Neural cell (in vitro differentiated cells): ENCODE data around the gene FARP2. TPM values are rescaled to one million over a fixed set of nuclear protein-coding genes. Genes with fewer than 3 reads are reported as not detected.

Source experiments
- H2AFZ ChIP-seq: fragments of 200-600, 300-800 bp; sonication (generic), shearing (Covaris generic); 2 replicates; pipeline ENCODE4 v1.6.0; 2014; ENCODE audit warnings: low read depth, mild to moderate bottlenecking, antibody characterized with exemption, low read length, moderate library complexity
- H3F3A ChIP-seq: fragments of 200-600 bp; shearing (Covaris generic); 2 replicates; pipeline ENCODE4 v1.6.1; 2016; ENCODE audit warnings: mild to moderate bottlenecking, moderate library complexity, mixed read lengths, antibody characterized with exemption, low read length; ENCODE audit not compliant: insufficient read depth, poor library complexity, severe bottlenecking
- H3K27ac ChIP-seq: fragments of 200-600, 300-800 bp; sonication (generic), shearing (Covaris generic); 2 replicates; pipeline ENCODE4 v1.5.1; 2014; ENCODE audit warnings: mild to moderate bottlenecking, low read length, moderate library complexity
- H3K27me3 ChIP-seq: fragments of 300-800, 200-600 bp; sonication (generic), shearing (Covaris generic); 2 replicates; pipeline ENCODE4 v1.6.0; 2014; ENCODE audit warnings: mild to moderate bottlenecking, low read depth, low read length, moderate library complexity; ENCODE audit not compliant: insufficient read depth
- H3K36me3 ChIP-seq: fragments of 300-800, 200-600 bp; sonication (generic), shearing (Covaris generic); 2 replicates; pipeline ENCODE4 v1.5.1; 2014; ENCODE audit warnings: mild to moderate bottlenecking, antibody characterized with exemption, low read length, moderate library complexity; ENCODE audit not compliant: insufficient read depth
- H3K4me2 ChIP-seq: fragments of 300-800, 200-600 bp; sonication (generic), shearing (Covaris generic); 2 replicates; pipeline ENCODE4 v1.6.0; 2014; ENCODE audit warnings: mild to moderate bottlenecking, low read length
- H3K4me3 ChIP-seq: fragments of 300-800, 200-600 bp; sonication (generic), shearing (Covaris generic); 2 replicates; pipeline ENCODE4 v1.5.1; 2014; ENCODE audit warnings: mild to moderate bottlenecking, low read length, moderate library complexity
- H3K79me2 ChIP-seq: fragments of 200-600 bp; shearing (Covaris generic); replicated peaks from 2 replicates; pipeline ENCODE4 v1.6.0; 2014; ENCODE audit warnings: mild to moderate bottlenecking, low read length, moderate library complexity; ENCODE audit not compliant: insufficient read depth
- H3K9ac ChIP-seq: fragments of 300-800, 200-600 bp; sonication (generic), shearing (Covaris generic); 2 replicates; pipeline ENCODE4 v1.6.1; 2016; ENCODE audit warnings: mild to moderate bottlenecking, low read length, mixed read lengths
- H3K9me2 ChIP-seq: fragments of 200-600 bp; shearing (Covaris generic); 2 replicates; pipeline ENCODE4 v1.6.1; 2016; ENCODE audit warnings: mild to moderate bottlenecking, low read length, mixed read lengths; ENCODE audit not compliant: insufficient read depth
- H3K9me3 ChIP-seq: fragments of 200-600, 300-800 bp; sonication (generic), shearing (Covaris generic); 2 replicates; pipeline ENCODE4 v1.6.1; 2016; ENCODE audit warnings: mild to moderate bottlenecking, mixed run types, low read length, moderate library complexity, mixed read lengths
- H4K20me1 ChIP-seq: fragments of 200-600 bp; shearing (Covaris generic); 2 replicates; pipeline ENCODE4 v1.6.1; 2016; ENCODE audit warnings: mild to moderate bottlenecking, mixed run types; ENCODE audit not compliant: insufficient read depth
- EP300 ChIP-seq: fragments of 450-650 bp; conservative IDR thresholded peaks from 2 replicates; pipeline ENCODE4 v1.6.1; 2014; ENCODE audit warnings: antibody characterized with exemption, mild to moderate bottlenecking, moderate library complexity; ENCODE audit not compliant: poor library complexity, severe bottlenecking
- EZH2 ChIP-seq: fragments of 200-600, 300-800 bp; shearing (Covaris generic), sonication (generic); IDR thresholded peaks from 2 replicates; pipeline ENCODE4 v1.6.1; 2014; ENCODE audit warnings: antibody characterized with exemption, low read length, borderline replicate concordance, mild to moderate bottlenecking; ENCODE audit not compliant: insufficient read depth, poor library complexity, severe bottlenecking
- MXI1 ChIP-seq: fragments of 450-650 bp; conservative IDR thresholded peaks from 2 replicates; pipeline ENCODE4 v1.6.1; 2014; ENCODE audit warnings: antibody characterized with exemption, mild to moderate bottlenecking; ENCODE audit not compliant: poor library complexity, severe bottlenecking
- POLR2AphosphoS5 ChIP-seq: IDR thresholded peaks from 2 replicates; pipeline ENCODE4 v1.6.1; 2012
- RAD21 ChIP-seq: fragments of 450-650 bp; conservative IDR thresholded peaks from 2 replicates; pipeline ENCODE4 v1.6.1; 2014; ENCODE audit warnings: antibody characterized with exemption, mild to moderate bottlenecking, moderate library complexity
- SMC3 ChIP-seq: fragments of 450-650 bp; conservative IDR thresholded peaks from 2 replicates; pipeline ENCODE4 v1.6.1; 2014; ENCODE audit warnings: antibody characterized with exemption, mild to moderate bottlenecking, moderate library complexity; ENCODE audit not compliant: poor library complexity
- TAF1 ChIP-seq: IDR thresholded peaks from 2 replicates; pipeline ENCODE4 v1.6.1; 2012; ENCODE audit warnings: low read depth
- polyA plus RNA-seq: library from polyadenylated mRNA; depleted of rRNA; stranded (reverse); fragments of >200 nt; gene quantifications from 2 replicates; pipeline ENCODE4 v1.2.3, GENCODE V29; 2014
- TF ChIP-seq, protein P1 (sequence below): IDR thresholded peaks from 2 replicates; pipeline ENCODE4 v1.6.1; 2012; ENCODE audit warnings: borderline replicate concordance
- TF ChIP-seq, protein P2 (sequence below): fragments of 450-650 bp; IDR thresholded peaks from 2 replicates; pipeline ENCODE4 v1.5.1; 2014; ENCODE audit warnings: antibody characterized with exemption, mild to moderate bottlenecking, moderate library complexity; ENCODE audit not compliant: poor library complexity, severe bottlenecking

The FARP2 gene
- polyA plus RNA-seq, 1 donor from 2014 or later = 13.3 TPM

DNA sequence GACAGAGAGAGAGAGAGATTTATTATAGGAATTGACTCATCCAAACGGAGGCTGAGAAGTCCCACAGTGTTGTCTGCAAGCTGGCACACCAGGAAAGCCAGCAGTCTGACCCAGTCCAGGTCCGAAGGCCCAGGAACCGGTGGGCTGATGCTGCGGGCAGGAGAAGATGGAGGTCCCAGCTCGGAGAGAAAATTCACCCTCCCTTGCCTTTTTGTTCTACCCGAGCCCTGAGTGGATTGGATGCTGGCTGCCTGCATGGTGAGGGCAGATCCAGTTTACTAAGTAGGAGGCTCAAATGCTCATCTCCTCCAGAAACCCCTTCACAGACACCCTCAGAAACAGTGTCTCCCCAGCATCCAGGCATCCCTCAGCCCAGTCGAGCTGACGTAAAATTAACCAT, 174.5 kb downstream of the FARP2 start:
- Histone ChIP-seq H4K20me1 (no peaks in the 10 kb centered on the region), H3K79me2 (no peaks in the 10 kb centered on the region), H3K36me3 (no peaks in the 10 kb centered on the region), H3K4me2 (no peak overlapping the region), H2AFZ (no peak overlapping the region), H3K9me3 (no peaks in the 10 kb centered on the region), H3F3A (no peaks in the 10 kb centered on the region), H3K27me3 (no peaks in the 10 kb centered on the region), H3K27ac (no peak overlapping the region), H3K9me2 (no peaks in the 10 kb centered on the region), H3K9ac (no peak overlapping the region), H3K4me3 (no peak overlapping the region)
- TF ChIP-seq SMC3 = no peak
- no peak for TF ChIP-seq MXI1
- TF ChIP-seq, protein P1, sequence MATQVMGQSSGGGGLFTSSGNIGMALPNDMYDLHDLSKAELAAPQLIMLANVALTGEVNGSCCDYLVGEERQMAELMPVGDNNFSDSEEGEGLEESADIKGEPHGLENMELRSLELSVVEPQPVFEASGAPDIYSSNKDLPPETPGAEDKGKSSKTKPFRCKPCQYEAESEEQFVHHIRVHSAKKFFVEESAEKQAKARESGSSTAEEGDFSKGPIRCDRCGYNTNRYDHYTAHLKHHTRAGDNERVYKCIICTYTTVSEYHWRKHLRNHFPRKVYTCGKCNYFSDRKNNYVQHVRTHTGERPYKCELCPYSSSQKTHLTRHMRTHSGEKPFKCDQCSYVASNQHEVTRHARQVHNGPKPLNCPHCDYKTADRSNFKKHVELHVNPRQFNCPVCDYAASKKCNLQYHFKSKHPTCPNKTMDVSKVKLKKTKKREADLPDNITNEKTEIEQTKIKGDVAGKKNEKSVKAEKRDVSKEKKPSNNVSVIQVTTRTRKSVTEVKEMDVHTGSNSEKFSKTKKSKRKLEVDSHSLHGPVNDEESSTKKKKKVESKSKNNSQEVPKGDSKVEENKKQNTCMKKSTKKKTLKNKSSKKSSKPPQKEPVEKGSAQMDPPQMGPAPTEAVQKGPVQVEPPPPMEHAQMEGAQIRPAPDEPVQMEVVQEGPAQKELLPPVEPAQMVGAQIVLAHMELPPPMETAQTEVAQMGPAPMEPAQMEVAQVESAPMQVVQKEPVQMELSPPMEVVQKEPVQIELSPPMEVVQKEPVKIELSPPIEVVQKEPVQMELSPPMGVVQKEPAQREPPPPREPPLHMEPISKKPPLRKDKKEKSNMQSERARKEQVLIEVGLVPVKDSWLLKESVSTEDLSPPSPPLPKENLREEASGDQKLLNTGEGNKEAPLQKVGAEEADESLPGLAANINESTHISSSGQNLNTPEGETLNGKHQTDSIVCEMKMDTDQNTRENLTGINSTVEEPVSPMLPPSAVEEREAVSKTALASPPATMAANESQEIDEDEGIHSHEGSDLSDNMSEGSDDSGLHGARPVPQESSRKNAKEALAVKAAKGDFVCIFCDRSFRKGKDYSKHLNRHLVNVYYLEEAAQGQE = no peak
- TF ChIP-seq RAD21 = no peak

DNA sequence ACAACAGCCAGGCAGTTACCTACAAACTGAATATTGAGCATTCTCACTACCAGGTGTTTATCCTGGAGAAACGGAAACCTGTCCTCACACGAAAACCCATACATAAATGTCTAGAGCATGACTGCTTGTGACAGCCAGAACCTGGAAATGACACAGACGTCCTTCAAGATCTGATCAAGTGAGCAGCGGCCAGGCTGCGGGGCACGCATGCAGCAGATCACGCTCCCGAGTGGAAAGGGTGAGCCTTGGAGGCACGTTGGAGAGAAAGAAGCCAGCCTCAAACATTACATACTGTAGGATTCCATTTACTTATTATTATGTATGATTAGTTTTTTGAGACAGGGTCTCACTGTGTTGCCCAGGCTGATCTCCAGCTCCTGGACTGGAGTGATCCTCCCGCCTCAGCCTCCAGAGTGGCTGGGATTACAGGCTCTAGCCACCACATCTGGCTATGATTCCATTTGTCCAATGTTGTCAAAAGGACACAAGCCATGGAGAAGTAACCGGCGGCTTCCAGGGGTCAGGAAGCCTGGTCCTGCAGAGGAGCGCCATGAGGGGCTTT, 175.2 kb downstream of the FARP2 start:
- Histone ChIP-seq H3K27ac (no peak overlapping the region), H3F3A (no peaks in the 10 kb centered on the region), H3K4me2 (no peak overlapping the region), H3K4me3 (no peak overlapping the region), H2AFZ (no peak overlapping the region), H3K9me3 (no peaks in the 10 kb centered on the region), H3K9me2 (no peaks in the 10 kb centered on the region), H3K27me3 (no peaks in the 10 kb centered on the region), H3K9ac (no peak overlapping the region), H3K36me3 (no peaks in the 10 kb centered on the region), H4K20me1 (no peaks in the 10 kb centered on the region), H3K79me2 (no peaks in the 10 kb centered on the region)
- TF ChIP-seq MXI1 = no peak
- TF ChIP-seq, protein P2, sequence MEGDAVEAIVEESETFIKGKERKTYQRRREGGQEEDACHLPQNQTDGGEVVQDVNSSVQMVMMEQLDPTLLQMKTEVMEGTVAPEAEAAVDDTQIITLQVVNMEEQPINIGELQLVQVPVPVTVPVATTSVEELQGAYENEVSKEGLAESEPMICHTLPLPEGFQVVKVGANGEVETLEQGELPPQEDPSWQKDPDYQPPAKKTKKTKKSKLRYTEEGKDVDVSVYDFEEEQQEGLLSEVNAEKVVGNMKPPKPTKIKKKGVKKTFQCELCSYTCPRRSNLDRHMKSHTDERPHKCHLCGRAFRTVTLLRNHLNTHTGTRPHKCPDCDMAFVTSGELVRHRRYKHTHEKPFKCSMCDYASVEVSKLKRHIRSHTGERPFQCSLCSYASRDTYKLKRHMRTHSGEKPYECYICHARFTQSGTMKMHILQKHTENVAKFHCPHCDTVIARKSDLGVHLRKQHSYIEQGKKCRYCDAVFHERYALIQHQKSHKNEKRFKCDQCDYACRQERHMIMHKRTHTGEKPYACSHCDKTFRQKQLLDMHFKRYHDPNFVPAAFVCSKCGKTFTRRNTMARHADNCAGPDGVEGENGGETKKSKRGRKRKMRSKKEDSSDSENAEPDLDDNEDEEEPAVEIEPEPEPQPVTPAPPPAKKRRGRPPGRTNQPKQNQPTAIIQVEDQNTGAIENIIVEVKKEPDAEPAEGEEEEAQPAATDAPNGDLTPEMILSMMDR = no peak
- TF ChIP-seq EZH2 = no peak
- no peak for TF ChIP-seq EP300
- no peak for TF ChIP-seq TAF1
- TF ChIP-seq SMC3 = no peak

DNA sequence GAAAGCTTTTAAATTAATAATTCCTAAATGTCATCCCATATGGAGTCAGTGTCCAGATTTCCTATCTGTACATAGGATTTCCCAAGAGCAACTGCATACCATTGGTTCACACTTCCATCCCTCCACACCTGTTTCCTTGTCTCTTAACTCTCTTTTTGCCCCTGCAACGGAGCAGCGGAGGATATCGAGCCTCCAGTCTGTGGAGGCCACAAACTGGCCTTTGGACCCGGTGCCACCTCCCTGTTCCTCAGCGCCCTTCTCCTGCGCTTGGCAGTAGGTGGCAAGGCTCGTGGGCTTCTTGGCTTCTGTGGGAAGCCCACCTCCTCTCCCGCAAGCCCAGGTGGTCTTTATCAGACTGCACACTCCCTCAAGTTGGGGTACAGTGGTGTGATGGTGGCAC, 176.1 kb downstream of the FARP2 start:
- TF ChIP-seq POLR2AphosphoS5 (no peak), RAD21 (no peak), EP300 (no peak), SMC3 (no peak), MXI1 (no peak), TAF1 (no peak), EZH2 (no peak)
- TF ChIP-seq, protein P1 = no peak
- TF ChIP-seq, protein P2 = no peak
- H3F3A ChIP-seq = no peaks in the 10 kb centered on the region
- no peak overlapping the region for H3K4me3 ChIP-seq
- H3K9me3 ChIP-seq = no peaks in the 10 kb centered on the region
- no peak overlapping the region for H2AFZ ChIP-seq
- H3K36me3 ChIP-seq = no peaks in the 10 kb centered on the region
- no peaks in the 10 kb centered on the region for H3K79me2 ChIP-seq
- H3K27ac ChIP-seq = no peak overlapping the region
- H3K4me2 ChIP-seq = no peak overlapping the region
- H3K9me2 ChIP-seq = no peaks in the 10 kb centered on the region
- H4K20me1 ChIP-seq = no peaks in the 10 kb centered on the region
- H3K9ac ChIP-seq = no peak overlapping the region
- no peaks in the 10 kb centered on the region for H3K27me3 ChIP-seq
